ENCODE results near the gene RBM38.

RBM38 gene

GRCh38 chr20:57374931-57375651 lies 16.1 kb upstream of the RBM38 start:
- no peak for DNase-seq

DNA sequence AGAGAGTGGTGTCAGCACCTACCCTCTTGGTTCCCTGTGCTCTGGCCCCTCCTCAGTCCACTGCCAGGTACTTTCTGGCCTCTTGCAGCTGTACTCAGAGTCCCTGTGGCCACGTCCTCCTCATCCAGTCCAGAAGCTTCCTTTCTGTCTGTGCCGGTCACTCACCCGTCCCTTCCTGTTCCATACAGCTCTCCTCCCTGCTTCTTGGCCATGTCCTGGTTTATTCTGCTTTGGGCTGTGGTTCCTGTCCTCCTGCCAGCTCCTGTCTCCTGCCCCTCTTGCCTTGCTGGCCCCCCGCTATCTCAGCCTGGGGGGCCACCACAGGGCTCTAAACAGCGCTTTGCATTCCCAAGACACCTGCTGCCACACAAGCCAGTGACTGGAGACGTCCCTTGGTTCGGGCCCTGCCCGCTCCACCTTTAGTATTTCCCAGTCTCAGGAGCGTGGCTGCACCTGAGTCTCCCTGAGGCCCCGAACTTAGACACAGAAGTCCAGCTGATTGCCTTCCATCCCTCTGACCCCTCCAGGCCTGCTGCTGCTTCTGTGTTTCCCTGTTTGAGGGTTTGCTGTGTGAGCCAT lies 15.5 kb upstream of the RBM38 start:
- DNase-seq = no peak

DNA sequence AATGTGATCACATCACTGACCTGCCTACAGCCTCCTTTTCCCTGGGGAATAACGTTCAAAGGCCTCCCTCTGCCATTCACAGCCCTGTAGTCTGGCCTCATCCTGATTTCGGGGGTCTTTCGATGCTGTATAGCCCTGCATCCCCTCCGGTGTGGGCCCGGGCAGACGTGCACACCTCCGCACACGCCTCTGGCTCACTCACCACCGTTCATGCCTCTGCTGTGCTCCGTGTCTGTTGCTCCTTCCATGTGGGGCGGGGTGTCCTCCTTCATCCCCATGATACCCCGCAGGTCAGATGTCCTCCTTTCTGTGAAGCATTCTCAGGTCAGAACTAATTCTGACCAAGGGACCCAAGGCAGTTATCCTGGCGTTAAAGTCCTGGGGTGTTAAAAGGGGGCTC lies 13.8 kb upstream of the RBM38 start:
- DNase-seq = no peak

- no peak for DNase-seq
These were observed 13.1 kb upstream of the RBM38 start for GRCh38 chr20:57378107-57378506.

- no peak for DNase-seq
These were observed 12.4 kb upstream of the RBM38 start for GRCh38 chr20:57378646-57379262.

DNA sequence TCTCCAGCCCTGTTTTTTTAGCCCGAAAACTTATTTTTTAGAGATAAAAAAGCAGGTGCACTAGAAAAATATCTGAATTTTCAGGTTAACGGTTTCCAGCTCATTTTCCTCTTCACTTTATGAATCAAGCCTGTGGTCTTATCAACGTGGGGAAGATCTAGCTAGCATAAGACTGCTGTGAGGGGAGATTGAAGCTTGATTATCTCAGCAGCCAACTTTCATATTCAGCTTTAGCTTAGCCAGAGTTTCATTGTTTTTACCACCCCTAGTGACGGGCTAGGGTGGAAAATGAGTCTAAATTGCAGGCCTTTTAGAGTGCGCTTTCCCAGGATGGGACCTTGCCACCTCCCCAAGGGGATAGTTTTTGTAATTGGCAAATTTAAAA lies 11.9 kb upstream of the RBM38 start:
- no peak for DNase-seq

DNA sequence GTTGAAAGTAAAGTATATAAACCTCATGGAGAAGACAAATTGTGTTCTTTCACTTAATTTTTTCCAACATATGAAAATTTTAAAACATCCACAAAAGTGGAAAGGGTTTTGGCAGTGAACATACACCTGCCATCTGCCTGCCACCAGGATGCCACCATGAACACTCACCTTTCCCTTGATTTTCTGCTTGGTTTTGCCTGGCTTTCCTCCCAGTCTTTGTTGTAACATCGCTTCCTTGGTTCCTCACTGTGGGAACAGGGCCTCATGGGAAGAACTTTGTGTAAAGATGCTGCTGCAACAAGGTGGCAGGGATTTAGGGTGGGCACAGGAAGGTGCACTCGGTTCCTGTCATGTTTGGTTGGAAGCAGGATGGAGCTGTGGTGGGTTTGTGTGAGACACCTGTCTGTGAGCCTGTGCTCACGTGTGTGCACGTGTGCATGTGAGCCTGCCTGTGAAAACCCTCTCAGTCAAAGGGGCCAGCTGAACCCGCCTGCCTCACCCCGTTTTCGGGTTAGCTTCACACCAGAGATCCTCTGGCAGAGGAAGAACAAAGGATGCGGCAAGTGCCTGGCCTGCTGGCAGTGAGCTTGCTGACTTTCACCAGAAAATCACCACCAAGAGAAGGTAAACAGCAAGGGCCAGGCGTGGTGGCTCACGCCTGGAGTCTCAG lies 11.0 kb upstream of the RBM38 start:
- no peak for DNase-seq

GRCh38 chr20:57381596-57382503 lies 9.3 kb upstream of the RBM38 start:
- DNase-seq = peak; percentile 80

- DNase-seq = no peak
These were observed 8.7 kb upstream of the RBM38 start for GRCh38 chr20:57382516-57382915.

DNA sequence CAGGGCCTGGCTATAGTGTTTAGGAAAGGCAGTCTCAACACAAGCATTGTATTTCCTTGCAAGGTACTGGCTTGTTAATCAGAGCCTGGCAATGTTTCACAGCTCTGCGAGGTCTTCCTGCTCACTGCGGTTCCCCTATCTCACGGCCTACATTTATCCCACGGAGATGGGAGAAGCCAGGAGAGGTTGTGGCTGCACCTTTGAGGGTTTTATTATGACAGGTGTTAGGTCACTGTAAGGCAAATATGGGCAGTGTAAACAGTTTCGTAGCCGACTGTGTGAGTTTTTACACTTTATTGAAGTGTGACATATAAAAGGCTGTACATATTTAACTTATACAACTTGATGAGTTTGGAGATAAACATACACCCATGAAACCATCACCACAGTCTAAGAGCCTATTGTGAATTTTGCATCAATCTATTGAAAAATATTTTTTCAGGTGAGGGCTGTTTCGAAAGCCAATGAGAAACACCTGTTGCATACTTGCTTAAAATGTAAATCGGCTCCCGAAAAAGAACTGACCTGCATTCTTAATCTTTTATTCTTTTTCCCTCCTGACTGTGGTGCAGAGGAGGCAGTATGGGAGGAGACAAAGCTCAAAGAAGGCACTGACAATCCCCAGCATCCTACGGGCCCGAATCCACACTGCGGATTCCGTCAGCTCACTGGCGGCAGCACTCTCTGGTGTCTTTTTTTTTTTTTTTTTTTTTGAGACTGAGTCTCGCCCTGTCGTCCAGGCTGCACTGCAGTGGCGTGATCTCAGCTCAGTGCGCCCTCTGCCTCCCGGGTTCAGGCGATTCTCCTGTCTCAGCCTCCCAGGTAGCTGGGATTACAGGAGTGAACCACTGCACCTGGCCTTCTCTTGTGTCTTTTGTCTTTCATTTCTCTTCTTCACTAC lies 7.5 kb upstream of the RBM38 start:
- no peak for DNase-seq

DNA sequence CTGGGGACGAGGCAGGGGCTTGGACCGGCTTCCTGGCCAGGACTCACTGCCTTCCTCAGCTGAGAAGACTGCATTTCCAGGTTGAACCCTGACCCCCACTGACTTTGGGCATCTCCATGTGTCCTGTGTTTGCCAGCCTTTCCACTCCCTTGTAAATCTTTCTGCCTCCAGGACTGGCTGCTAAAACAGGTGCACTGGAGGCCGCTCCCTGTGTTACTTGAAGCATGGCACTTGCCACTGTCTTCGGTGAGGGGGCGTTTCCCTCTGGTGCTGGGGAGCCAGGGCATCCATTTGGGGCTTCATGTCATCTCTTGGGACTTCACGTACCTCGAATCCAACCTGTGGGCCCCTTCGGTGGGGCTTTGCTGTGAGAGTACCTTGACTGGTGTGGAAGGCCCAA lies 6.7 kb upstream of the RBM38 start:
- DNase-seq = no peak

DNA sequence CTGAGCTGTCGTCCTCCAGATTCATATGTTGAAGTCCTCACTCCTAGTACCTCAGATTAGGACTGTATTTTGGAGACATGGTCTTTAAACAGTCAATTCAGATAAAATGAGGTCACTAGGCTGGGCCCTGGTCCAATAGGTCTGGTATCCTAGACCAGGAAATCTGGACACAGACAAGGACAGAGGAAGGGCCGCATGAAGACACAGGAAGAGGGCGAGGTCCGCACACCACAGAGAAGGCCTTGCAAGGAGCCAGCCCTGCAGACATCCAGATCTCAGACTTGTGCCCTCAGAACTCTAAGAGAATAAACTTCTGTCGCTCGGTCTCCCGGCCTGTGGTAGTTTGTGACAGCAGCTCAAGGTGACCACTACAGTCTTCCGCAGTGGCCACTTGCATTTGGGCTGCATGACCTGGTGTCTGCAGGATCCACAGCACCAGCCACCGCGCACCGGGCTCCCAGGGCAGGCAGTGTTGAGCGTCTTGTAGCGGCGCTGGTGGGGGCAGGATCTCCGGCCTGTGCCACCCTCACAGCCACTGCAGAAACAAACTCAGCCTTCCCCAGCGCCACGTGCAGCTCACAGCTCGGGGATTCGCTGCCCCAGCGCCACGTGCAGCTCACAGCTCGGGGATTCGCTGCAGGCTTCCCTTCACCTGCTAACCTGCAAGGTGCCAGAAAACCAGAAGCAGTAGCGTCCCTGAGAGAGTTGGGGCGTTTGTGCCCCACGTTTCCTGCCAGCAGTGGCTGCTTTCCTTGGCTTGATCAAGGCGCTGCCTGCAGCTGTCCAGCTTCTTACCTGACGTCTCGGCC lies 6.0 kb upstream of the RBM38 start:
- no peak for DNase-seq

GRCh38 chr20:57385940-57386339 lies 5.3 kb upstream of the RBM38 start:
- no peak for DNase-seq

- DNase-seq = no peak
These were observed 4.4 kb upstream of the RBM38 start for GRCh38 chr20:57386762-57387161.

- DNase-seq = no peak
These were observed 3.7 kb upstream of the RBM38 start for GRCh38 chr20:57387463-57387862.

DNA sequence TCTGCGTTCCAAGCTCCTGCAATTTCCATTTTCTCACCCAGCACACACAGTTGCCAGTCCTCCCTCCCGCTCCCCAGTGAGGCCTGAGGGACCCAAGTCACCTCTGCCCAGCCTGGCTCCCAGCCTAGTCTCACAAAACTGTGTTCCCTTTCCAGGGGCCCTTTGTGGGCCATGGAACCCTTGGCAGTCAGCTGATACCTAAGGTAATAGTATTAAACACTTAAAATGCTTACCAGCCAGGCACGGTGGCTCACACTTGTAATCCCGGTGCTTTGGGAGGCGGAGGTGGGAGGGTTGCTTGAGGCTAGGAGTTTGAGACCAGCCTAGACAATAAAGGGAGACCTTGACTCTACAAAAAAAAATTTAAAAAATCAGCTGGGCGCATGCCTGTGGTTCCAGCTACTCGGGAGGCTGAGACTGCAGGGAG lies 3.2 kb upstream of the RBM38 start:
- no peak for DNase-seq

GRCh38 chr20:57388953-57389694 lies 2.1 kb upstream of the RBM38 start:
- peak; percentile 44 for DNase-seq

DNA sequence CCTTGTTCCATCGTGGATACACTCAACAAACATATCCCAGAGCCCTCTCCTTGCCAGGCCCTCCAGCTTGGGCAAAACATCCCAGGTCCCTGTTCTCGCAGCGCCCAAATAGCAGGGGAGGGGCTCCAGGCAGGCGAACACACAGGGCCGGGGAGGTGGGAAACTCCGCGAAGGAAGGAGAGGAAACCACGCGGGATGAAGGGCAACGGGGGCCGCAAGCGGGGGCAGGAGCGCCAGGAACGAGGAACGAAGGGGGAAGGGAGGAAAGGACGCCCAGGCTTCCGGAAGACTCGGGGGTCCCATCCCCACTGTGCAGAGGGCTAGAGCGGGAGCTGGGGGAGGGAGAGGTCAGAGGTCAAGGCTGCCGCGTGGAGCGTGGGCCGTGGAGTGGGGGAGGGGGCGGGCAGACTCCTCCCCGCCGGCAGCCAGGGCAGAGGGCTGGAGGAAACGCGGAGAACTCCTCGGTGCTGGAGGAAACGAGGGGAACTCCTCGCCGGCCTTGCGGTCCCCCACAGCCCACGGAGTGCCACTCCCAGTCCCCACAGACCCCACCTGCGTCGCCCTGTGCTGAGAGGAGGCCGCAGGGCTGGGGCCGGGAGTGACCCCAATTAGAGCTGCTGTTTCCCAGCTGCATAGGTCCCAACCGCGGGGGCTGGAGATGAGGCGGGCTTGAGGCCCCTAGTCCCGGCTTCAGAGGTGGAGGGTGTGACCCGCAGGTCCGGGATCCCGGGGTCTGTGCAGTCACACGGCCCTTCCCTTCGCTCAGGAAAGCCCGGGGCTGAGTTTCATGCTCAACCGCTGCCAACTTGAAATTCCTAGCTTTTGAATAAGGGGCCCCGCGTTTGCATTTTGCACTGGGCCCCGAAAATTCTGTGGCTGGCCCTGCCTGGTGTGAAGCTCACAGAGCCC lies 1.2 kb upstream of the RBM38 start:
- DNase-seq = peak; percentile 55

Data from CD4-positive, alpha-beta T cell treated with Interleukin-4 for 4 hours (primary cell).